GM12892 (cell line): Measurements from ENCODE around the gene NAV1.

Source experiments
- POLR2AphosphoS5 ChIP-seq: IDR thresholded peaks from 2 replicates; pipeline ENCODE4 v1.6.1; 2011; ENCODE audit warnings: low read depth, low read length, control low read depth
- TAF1 ChIP-seq: IDR thresholded peaks from 2 replicates; pipeline ENCODE4 v1.6.1; 2011; ENCODE audit warnings: low read depth, mild to moderate bottlenecking, control low read depth, low read length, borderline replicate concordance

DNA sequence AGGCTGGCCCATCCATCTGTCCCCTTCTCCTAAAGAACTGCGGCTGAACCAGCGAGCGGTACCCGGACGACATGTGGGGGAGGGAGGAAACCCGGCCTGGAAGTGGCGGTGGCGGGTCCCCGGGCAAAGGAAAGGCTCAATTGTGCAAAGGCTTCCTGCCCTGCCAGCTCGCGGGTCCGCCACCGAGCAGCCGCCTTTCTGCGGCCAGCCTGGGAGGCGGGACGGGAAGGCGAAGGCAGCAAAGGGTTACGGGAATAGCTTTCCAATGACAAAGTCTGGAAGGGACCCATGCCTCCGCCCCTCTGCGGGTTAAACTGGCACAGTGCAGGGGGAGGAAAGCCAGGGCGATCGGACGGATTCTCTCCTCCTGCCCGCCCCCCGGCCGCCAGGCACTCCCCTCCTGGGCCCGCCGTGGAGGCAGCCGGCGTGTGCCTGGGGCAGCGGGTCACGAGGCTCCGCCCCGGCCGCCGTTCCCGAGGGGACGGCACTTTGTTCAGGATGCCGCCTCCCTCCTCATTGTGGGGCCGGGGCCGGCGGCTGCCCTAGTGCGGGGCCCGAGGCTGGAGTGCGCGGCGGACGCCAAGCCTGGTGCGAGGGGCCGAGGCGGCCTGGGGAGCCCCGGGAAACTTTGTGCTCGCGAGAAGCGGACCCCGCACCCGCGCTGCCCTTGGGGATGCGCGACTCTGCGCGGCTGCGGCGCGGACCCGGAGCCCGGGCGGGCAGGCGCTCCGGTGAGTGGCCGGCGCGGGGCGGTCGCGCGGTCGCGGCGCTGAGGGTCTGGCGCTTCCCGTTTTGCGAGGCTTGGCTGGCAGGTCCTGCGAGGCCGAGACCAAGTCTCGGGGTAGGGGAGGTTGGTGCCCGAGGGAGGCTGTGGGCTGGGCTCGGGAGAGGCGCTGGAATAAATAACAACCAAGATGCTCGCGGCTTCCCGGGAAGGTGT, at the start of gene NAV1:
- TF ChIP-seq POLR2AphosphoS5 (no peak), TAF1 (no peak)
